ENCODE results near the gene STK40. TPM values are rescaled to one million over a fixed set of nuclear protein-coding genes. Genes with fewer than 3 reads are reported as not detected.

STK40 gene
- total RNA-seq, 4 donors from 2014 or later = 109 to 263 (median 211) TPM

- TF ChIP-seq POLR2A (IDR thresholded peaks at IDR 0.05) (no peak), CTCF (IDR thresholded peaks at IDR 0.05 in 4 of 5, conservative IDR thresholded peaks at IDR 0.05 in 1 of 5) (no peak)
- H3K4me3 ChIP-seq = no peak overlapping the region
- ATAC-seq (no peak), DNase-seq (no peak)
- H3K36me3 ChIP-seq = peaks cover 0 to 6% of the 10 kb centered on the region in 2 donors
- H3K9me3 ChIP-seq = no peaks in the 10 kb centered on the region
- H3K4me1 ChIP-seq = peaks cover 21 to 24% of the 10 kb centered on the region in 2 donors
- H3K27me3 ChIP-seq = no peaks in the 10 kb centered on the region
- in situ Hi-C loops (cut with MboI; ENCODE audit: low sequenced_read_pairs in 4 of 4) = loop anchor here in 3 of 4 donors (5.0 to 25.0 kb wide), 4 partner anchors 87 to 319 kb away; partner anchors contain the start of genes EVA1B (in 1 of the 3) and SH3D21 (in 1 of the 3)
- H3K27ac ChIP-seq = no peak overlapping the region
- intact Hi-C loops (cut with DNase I; ENCODE audit: low total_unique reads) = loop anchor here (1.0 to 2.0 kb wide), 2 partner anchors 53 to 322 kb away; no protein-coding TSS in a partner anchor
Observed at GRCh38 chr1:36421649-36422048, 35.9 kb upstream of the STK40 start.

- peak; percentile 89 to 95 (median 93) for TF ChIP-seq CTCF (IDR thresholded peaks at IDR 0.05 in 4 of 5, conservative IDR thresholded peaks at IDR 0.05 in 1 of 5)
- TF ChIP-seq POLR2A (IDR thresholded peaks at IDR 0.05) = no peak
- in situ Hi-C loops (cut with MboI; ENCODE audit: low sequenced_read_pairs in 4 of 4) (loop anchor here in 3 of 4 donors (5.0 to 25.0 kb wide), 4 partner anchors 86 to 319 kb away; partner anchors contain the start of genes EVA1B (in 1 of the 3) and SH3D21 (in 1 of the 3)), intact Hi-C loops (cut with DNase I; ENCODE audit: low total_unique reads) (loop anchor here (1.0 to 2.0 kb wide), 3 partner anchors 52 to 322 kb away; no protein-coding TSS in a partner anchor)
- Histone ChIP-seq H3K4me1 (peaks cover 21 to 24% of the 10 kb centered on the region in 2 donors), H3K9me3 (no peaks in the 10 kb centered on the region), H3K27me3 (no peaks in the 10 kb centered on the region), H3K4me3 (no peak overlapping the region), H3K27ac (peak overlapping the region; percentile 7 to 85 (median 35)), H3K36me3 (peaks cover 0 to 6% of the 10 kb centered on the region in 2 donors)
- DNase-seq = peak; percentile 69 to 86
- peak; percentile 85 to 89 for ATAC-seq
Observed at GRCh38 chr1:36420836-36421317, 35.2 kb upstream of the STK40 start.

- ATAC-seq (peak; percentile 43 to 69), DNase-seq (peak; percentile 25 to 61)
- peak overlapping the region; percentile 7 to 85 (median 35) for H3K27ac ChIP-seq
- peaks cover 21 to 24% of the 10 kb centered on the region in 2 donors for H3K4me1 ChIP-seq
- H3K4me3 ChIP-seq = no peak overlapping the region
- H3K27me3 ChIP-seq = no peaks in the 10 kb centered on the region
- no peaks in the 10 kb centered on the region for H3K9me3 ChIP-seq
- in situ Hi-C loops (cut with MboI; ENCODE audit: low sequenced_read_pairs in 4 of 4) (loop anchor here in 3 of 4 donors (5.0 to 25.0 kb wide), 4 partner anchors 86 to 318 kb away; partner anchors contain the start of genes EVA1B (in 1 of the 3) and SH3D21 (in 1 of the 3)), intact Hi-C loops (cut with DNase I; ENCODE audit: low total_unique reads) (loop anchor here (1.0 to 2.0 kb wide), 2 partner anchors 52 to 77 kb away; no protein-coding TSS in a partner anchor)
- no peak for TF ChIP-seq POLR2A (IDR thresholded peaks at IDR 0.05)
- no peak for TF ChIP-seq CTCF (IDR thresholded peaks at IDR 0.05 in 4 of 5, conservative IDR thresholded peaks at IDR 0.05 in 1 of 5)
- H3K36me3 ChIP-seq = peaks cover 0 to 6% of the 10 kb centered on the region in 2 donors
Observed at GRCh38 chr1:36420409-36420808, 34.7 kb upstream of the STK40 start.

- peaks cover 0 to 6% of the 10 kb centered on the region in 2 donors for H3K36me3 ChIP-seq
- TF ChIP-seq POLR2A (IDR thresholded peaks at IDR 0.05) = no peak
- TF ChIP-seq CTCF (IDR thresholded peaks at IDR 0.05 in 4 of 5, conservative IDR thresholded peaks at IDR 0.05 in 1 of 5) = no peak
- H3K27ac ChIP-seq = peak overlapping the region; percentile 56 to 85 (median 74)
- intact Hi-C loops (cut with DNase I; ENCODE audit: low total_unique reads) (no loop called here), in situ Hi-C loops (cut with MboI; ENCODE audit: low sequenced_read_pairs in 4 of 4) (loop anchor here (5.0 to 25.0 kb wide), 6 partner anchors 65 to 325 kb away; partner anchors contain the start of genes EVA1B (in 1 of the 4) and SH3D21 (in 1 of the 4))
- no peak for DNase-seq
- no peaks in the 10 kb centered on the region for H3K27me3 ChIP-seq
- H3K9me3 ChIP-seq = no peaks in the 10 kb centered on the region
- ATAC-seq = peak; percentile 37 to 42
- H3K4me3 ChIP-seq = no peak overlapping the region
- H3K4me1 ChIP-seq = peaks cover 21 to 24% of the 10 kb centered on the region in 2 donors
Observed at GRCh38 chr1:36419569-36419968, 33.8 kb upstream of the STK40 start.
